H1 (cell line): Measurements from ENCODE around the gene CD300H. TPM values are rescaled to one million over a fixed set of nuclear protein-coding genes. Genes with fewer than 3 reads are reported as not detected.

Experiments
- CTCF ChIA-PET: fragments of 300-600 bp; sonication (Branson Sonifier 250); formaldehyde crosslinking; loops from one replicate; lab custom pipeline; 2021; ENCODE audit not compliant: partially characterized antibody; lab: Charles Lee
- POLR2A ChIA-PET: fragments of 300-600 bp; sonication (Branson Sonifier 250); formaldehyde crosslinking; loops from one replicate; lab custom pipeline; 2021; ENCODE audit warnings: inconsistent platforms; ENCODE audit not compliant: partially characterized antibody; lab: Charles Lee
- DNase-seq, 2 experiments: peaks; one replicate each; pipeline versions ENCODE4 v3.0.0 to v3.0.0-alpha.2; 2010 to 2022; ENCODE audit warnings: low spot score in 2 of 2, low read depth in 1 of 2, mixed read lengths in 1 of 2
- FAIRE-seq: peaks from 2 replicates; lab custom pipeline; 2011; peaks lifted over from hg19 to GRCh38; lab: Jason Lieb, UNC
- H2AFZ ChIP-seq: 2 replicates; pipeline ENCODE4 v1.8.1; 2012; ENCODE audit warnings: low read length, inconsistent platforms
- H2AK5ac ChIP-seq: 2 replicates; pipeline ENCODE4 v1.6.1; 2013; ENCODE audit warnings: low read depth, low read length
- H2BK120ac ChIP-seq: replicated peaks from 2 replicates; pipeline ENCODE3; 2013; ENCODE audit warnings: low read depth, low read length, inconsistent platforms
- H2BK12ac ChIP-seq: 2 replicates; pipeline ENCODE4 v1.6.1; 2013; ENCODE audit warnings: low read depth, low read length
- H2BK15ac ChIP-seq: 2 replicates; pipeline ENCODE4 v1.6.1; 2013; ENCODE audit warnings: low read length
- H2BK20ac ChIP-seq: 2 replicates; pipeline ENCODE4 v1.6.1; 2013; ENCODE audit warnings: low read length
- H2BK5ac ChIP-seq: 2 replicates; pipeline ENCODE4 v1.6.1; 2013; ENCODE audit warnings: low read depth, low read length
- H3K14ac ChIP-seq: 2 replicates; pipeline ENCODE4 v1.6.1; 2013; ENCODE audit warnings: inconsistent platforms; ENCODE audit not compliant: insufficient read length
- H3K18ac ChIP-seq: 2 replicates; pipeline ENCODE4 v1.6.1; 2013; ENCODE audit warnings: low read length; ENCODE audit errors: extremely low read depth
- H3K23ac ChIP-seq: 2 replicates; pipeline ENCODE4 v1.6.1; 2013; ENCODE audit warnings: inconsistent platforms; ENCODE audit not compliant: insufficient read length
- H3K23me2 ChIP-seq: 2 replicates; pipeline ENCODE4 v1.6.1; 2013; ENCODE audit warnings: low read depth, low read length
- H3K27ac ChIP-seq: 2 replicates; pipeline ENCODE4 v1.6.1; 2011; ENCODE audit warnings: low read depth, low read length, inconsistent platforms
- H3K27me3 ChIP-seq, 4 experiments: replicated peaks in 1 of 4; 1 replicate in 1 of 4; 2 replicates in 3 of 4; pipeline versions ENCODE4 v1.6.1 to v1.8.1; 2011 to 2013; ENCODE audit warnings: low read length in 3 of 4, mild to moderate bottlenecking in 3 of 4, inconsistent platforms in 2 of 4, mixed read lengths in 2 of 4, moderate library complexity in 1 of 4; ENCODE audit not compliant: control insufficient read depth in 3 of 4, insufficient read depth in 3 of 4; ENCODE audit errors: extremely low read depth in 1 of 4
- H3K36me3 ChIP-seq, 4 experiments: 2 replicates each; pipeline versions ENCODE4 v1.6.1 to v1.8.1; 2011 to 2013; ENCODE audit warnings: mild to moderate bottlenecking in 4 of 4, low read length in 3 of 4, moderate library complexity in 2 of 4, control low read depth in 1 of 4, inconsistent platforms in 1 of 4; ENCODE audit not compliant: insufficient read depth in 4 of 4, control insufficient read depth in 2 of 4
- H3K4ac ChIP-seq: replicated peaks from 2 replicates; pipeline ENCODE3; 2013; ENCODE audit warnings: low read length, low read depth, mixed read lengths, inconsistent platforms; ENCODE audit not compliant: insufficient read length
- H3K4me1 ChIP-seq, 4 experiments: replicated peaks in 1 of 4; 1 replicate in 1 of 4; 2 replicates in 3 of 4; pipeline versions ENCODE4 v1.6.1 to v1.8.1; 2011 to 2013; ENCODE audit warnings: low read length in 3 of 4, inconsistent platforms in 2 of 4, mixed read lengths in 1 of 4; ENCODE audit not compliant: insufficient read depth in 4 of 4, control insufficient read depth in 3 of 4
- H3K4me2 ChIP-seq, 2 experiments: 2 replicates each; pipeline versions ENCODE4 v1.6.1 to v1.8.1; 2011 to 2013; ENCODE audit warnings: low read depth in 2 of 2, low read length in 2 of 2, control low read depth in 1 of 2, inconsistent platforms in 1 of 2, mild to moderate bottlenecking in 1 of 2; ENCODE audit not compliant: insufficient read depth in 1 of 2
- H3K4me3 ChIP-seq, 4 experiments: fragments of 200-600, 300-600 bp in 1 of 4; sonication (generic), shearing (Covaris generic), sonication (Bioruptor Twin) in 1 of 4; 2 replicates each; pipeline versions ENCODE4 v1.5.1 to v1.8.1; 2011 to 2016; ENCODE audit warnings: low read length in 4 of 4, low read depth in 3 of 4, control low read depth in 2 of 4, inconsistent platforms in 2 of 4, mild to moderate bottlenecking in 2 of 4, mixed read lengths in 1 of 4, moderate library complexity in 1 of 4; ENCODE audit not compliant: insufficient read depth in 2 of 4; ENCODE audit errors: extremely low read depth in 1 of 4
- H3K56ac ChIP-seq: replicated peaks from 2 replicates; pipeline ENCODE3; 2013; ENCODE audit warnings: low read depth, mild to moderate bottlenecking, mixed read lengths, low read length, inconsistent platforms; ENCODE audit not compliant: insufficient read length
- H3K79me1 ChIP-seq: 2 replicates; pipeline ENCODE4 v1.6.1; 2013; ENCODE audit warnings: low read depth, low read length, control low read depth
- H3K79me2 ChIP-seq, 2 experiments: 2 replicates each; pipeline versions ENCODE4 v1.6.1 to v1.8.1; 2012 to 2013; ENCODE audit warnings: low read length in 2 of 2, mild to moderate bottlenecking in 2 of 2, inconsistent platforms in 1 of 2; ENCODE audit not compliant: insufficient read depth in 2 of 2, control insufficient read depth in 1 of 2
- H3K9ac ChIP-seq, 4 experiments: replicated peaks in 1 of 4; 1 replicate in 1 of 4; 2 replicates in 3 of 4; pipeline versions ENCODE4 v1.6.1 to v1.8.1; 2011 to 2013; ENCODE audit warnings: low read depth in 3 of 4, low read length in 3 of 4, control low read depth in 2 of 4, mild to moderate bottlenecking in 2 of 4, moderate library complexity in 2 of 4, inconsistent platforms in 1 of 4; ENCODE audit errors: extremely low read depth in 1 of 4
- H3K9me3 ChIP-seq, 2 experiments: 2 replicates each; pipeline versions ENCODE4 v1.6.1 to v1.8.1; 2012 to 2013; ENCODE audit warnings: mild to moderate bottlenecking in 2 of 2, moderate library complexity in 2 of 2, control low read depth in 1 of 2, inconsistent platforms in 1 of 2, low read depth in 1 of 2, low read length in 1 of 2, mixed read lengths in 1 of 2; ENCODE audit not compliant: insufficient read depth in 2 of 2
- H4K20me1 ChIP-seq, 2 experiments: replicated peaks in 1 of 2; 2 replicates each; pipeline versions ENCODE3 to v1.8.1; 2011 to 2013; ENCODE audit warnings: inconsistent platforms in 2 of 2, low read length in 2 of 2, mild to moderate bottlenecking in 1 of 2; ENCODE audit not compliant: insufficient read depth in 2 of 2, control insufficient read depth in 1 of 2
- H4K5ac ChIP-seq: 2 replicates; pipeline ENCODE4 v1.6.1; 2013; ENCODE audit warnings: low read length, low read depth, mixed read lengths, inconsistent platforms; ENCODE audit not compliant: insufficient read length
- H4K8ac ChIP-seq: 2 replicates; pipeline ENCODE4 v1.8.0; 2013; ENCODE audit warnings: mild to moderate bottlenecking, moderate library complexity, low read length, inconsistent platforms; ENCODE audit not compliant: insufficient read depth; ENCODE audit errors: extremely low read depth
- H4K91ac ChIP-seq: replicated peaks from 2 replicates; pipeline ENCODE3; 2013; ENCODE audit warnings: low read length, mixed read lengths, inconsistent platforms; ENCODE audit not compliant: insufficient read length
- BACH1 ChIP-seq: IDR thresholded peaks from 2 replicates; pipeline ENCODE4 v1.6.1; 2012; ENCODE audit warnings: low read length, improper control_type of control experiment
- CTCF ChIP-seq, 3 experiments: IDR thresholded peaks; 1 replicate in 2 of 3; 2 replicates in 1 of 3; pipeline versions ENCODE4 v1.5.1 to v1.6.1; 2011; ENCODE audit warnings: low read length in 3 of 3, mild to moderate bottlenecking in 3 of 3, inconsistent platforms in 2 of 3, low read depth in 1 of 3, moderate library complexity in 1 of 3; ENCODE audit not compliant: insufficient read depth in 1 of 3; ENCODE audit errors: control extremely low read depth in 1 of 3
- RAD21 ChIP-seq, 2 experiments: IDR thresholded peaks in 1 of 2; conservative IDR thresholded peaks in 1 of 2; 2 replicates each; pipeline ENCODE4 v1.6.1; 2011; ENCODE audit warnings: low read depth in 2 of 2, low read length in 2 of 2, improper control_type of control experiment in 1 of 2, inconsistent platforms in 1 of 2, mild to moderate bottlenecking in 1 of 2, moderate library complexity in 1 of 2
- SIRT6 ChIP-seq: IDR thresholded peaks from one replicate; pipeline ENCODE4 v1.7.1; 2012; ENCODE audit warnings: low read length, inconsistent platforms
- SP1 ChIP-seq: IDR thresholded peaks from 2 replicates; pipeline ENCODE4 v1.6.1; 2011; ENCODE audit warnings: low read depth, low read length
- WGBS, 2 experiments: shearing (Covaris generic) in 1 of 2; methylation state at CpG; one replicate each; pipeline versions ENCODE4 v1.1.6 to v1.1.7; 2013 to 2015; ENCODE audit warnings: low lambda C conversion rate in 2 of 2, mixed read lengths in 2 of 2, inconsistent platforms in 1 of 2, low coverage in 1 of 2, missing lambda C conversion rate in 1 of 2; ENCODE audit not compliant: insufficient replicate concordance in 2 of 2, insufficient coverage in 1 of 2, insufficient read length in 1 of 2; ENCODE audit errors: extremely low coverage in 1 of 2, missing lambda C conversion rate in 1 of 2; 5-methylcytosine and 5-hydroxymethylcytosine counted together
- polyA plus RNA-seq, 7 experiments: library from polyadenylated mRNA; depleted of rRNA in 3 of 7; stranded (reverse) in 5 of 7; unstranded in 2 of 7; fragments of >200 nt in 5 of 7; fragments of 200-250 nt in 2 of 7; gene quantifications; 1 replicate in 5 of 7; 2 replicates in 1 of 7; 4 replicates in 1 of 7; pipeline versions ENCODE4 v1.2.1 to v1.2.3, GENCODE V29; 2011 to 2013; ENCODE audit warnings: missing spikeins in 2 of 7, mixed read lengths in 2 of 7
- total RNA-seq: library from RNA; stranded (reverse); fragmentation: NEBNext Ultra II Directional; extraction: Animal tissue kit (Norgen Biotek cat#: 25700); gene quantifications from 2 replicates; pipeline ENCODE4 v1.2.1, GENCODE V29; 2021

Gene CD300H
- total and polyA plus RNA-seq, 2 of the 8 experiments (the other 6 are each of a cell fraction or from before 2014, with no cell fraction given), result not detected

GRCh38 chr17:74543406-74543805 is 23.9 kb downstream of the CD300H start:
- no peak overlapping the region for H3K4me3 ChIP-seq
- H3K23me2 ChIP-seq, result 0 out of 2 replicates have a peak, but pooled peaks cover 2% of the 10 kb centered on the region
- no peak overlapping the region for H3K4me2 ChIP-seq
- H2BK20ac ChIP-seq, result no peak overlapping the region
- H2AFZ ChIP-seq, result no peak overlapping the region
- H4K91ac ChIP-seq, result no peak overlapping the region
- H4K8ac ChIP-seq, result 0 out of 2 replicates have a peak overlapping the region, but pooled peaks have one; percentile 14
- peaks cover 0 to 2% of the 10 kb centered on the region in 2 experiments for H4K20me1 ChIP-seq
- H3K27me3 ChIP-seq, result no peaks in the 10 kb centered on the region; a peak in 1 of 7 replicates
- no peak overlapping the region for H3K14ac ChIP-seq
- no peak overlapping the region for H2BK120ac ChIP-seq
- no peaks in the 10 kb centered on the region for H3K79me2 ChIP-seq
- H3K9me3 ChIP-seq, result no peaks in the 10 kb centered on the region
- H3K36me3 ChIP-seq, result no peaks in the 10 kb centered on the region
- H2AK5ac ChIP-seq, result no peak overlapping the region
- no peak overlapping the region for H3K56ac ChIP-seq
- H4K5ac ChIP-seq, result no peak overlapping the region
- DNase-seq (no peak), FAIRE-seq (no peak)
- no peak overlapping the region for H2BK5ac ChIP-seq
- no peak overlapping the region for H3K23ac ChIP-seq
- no peaks in the 10 kb centered on the region for H3K4me1 ChIP-seq
- ChIA-PET CTCF (interaction anchor here (0.7 to 1.0 kb wide), 5 partner anchors 17 to 238 kb away, joined by 3 to 4 read pairs (median 3); no protein-coding TSS in a partner anchor), POLR2A (no interaction called here)
- H3K18ac ChIP-seq, result no peak overlapping the region
- no peak overlapping the region for H3K27ac ChIP-seq
- 79% methylated on average over 14 of the region's 14 CpGs; no CpG with 5 or more reads in 1 of the 2 experiments for WGBS, 2 experiments
- H3K9ac ChIP-seq, result no peak overlapping the region
- no peaks in the 10 kb centered on the region for H3K79me1 ChIP-seq
- 0 out of 2 replicates have a peak overlapping the region, but pooled peaks have one; percentile 7 for H2BK12ac ChIP-seq
- H2BK15ac ChIP-seq, result no peak overlapping the region
- H3K4ac ChIP-seq, result no peak overlapping the region
- TF ChIP-seq BACH1, result no peak
- peak in 2 of 3 experiments; percentile 24 to 29; a peak in 2 of 4 replicates for TF ChIP-seq CTCF (IDR thresholded peaks at IDR 0.05; ENCODE audit: control extremely low read depth in 1 of 3, insufficient read depth in 1 of 3, low read depth in 1 of 3, low read length in 3 of 3)
- TF ChIP-seq SIRT6, result no peak
- TF ChIP-seq SP1, result no peak
- peak; percentile 28 to 36; a peak in 3 of 4 replicates for TF ChIP-seq RAD21 (IDR thresholded peaks at IDR 0.05 in 1 of 2, conservative IDR thresholded peaks at IDR 0.05 in 1 of 2; ENCODE audit: low read depth in 2 of 2, low read length in 2 of 2)
